NCI-H2196 treated with DMSO at 0.1 percent for 48 hours (cell line): ENCODE data around the gene TJAP1.
"Not testable (repeated sequence)": the region's sequence is repeated elsewhere in the genome, so short reads cannot be mapped to it uniquely, and the experiment has no call there.

Experiments
- DNase-seq: peaks from one replicate; lab custom pipeline; 2025; ENCODE audit not compliant: unreplicated experiment; lab: John Stamatoyannopoulos, UW

Gene TJAP1

GRCh38 chr6:43453831-43454230 is 23.5 kb upstream of the TJAP1 start:
- no peak for DNase-seq

GRCh38 chr6:43454290-43454695 is 23.1 kb upstream of the TJAP1 start:
- no peak for DNase-seq

- peak; percentile 54 for DNase-seq
Measured at GRCh38 chr6:43454696-43455530, 22.5 kb upstream of the TJAP1 start.

GRCh38 chr6:43455531-43456428 is 21.6 kb upstream of the TJAP1 start, which contains the start of gene DLK2:
TSS of gene DLK2 (minus strand) at chr6:43455548. CDS start at chr6:43454825, 723 bp downstream.
- DNase-seq = no peak

- DNase-seq = no peak
Measured at GRCh38 chr6:43457643-43458042, 19.7 kb upstream of the TJAP1 start.

- not testable (repeated sequence) for DNase-seq
Measured at GRCh38 chr6:43458154-43458553, 19.2 kb upstream of the TJAP1 start.

GRCh38 chr6:43459535-43459934 is 17.8 kb upstream of the TJAP1 start:
- DNase-seq = no peak

GRCh38 chr6:43460032-43460431 is 17.3 kb upstream of the TJAP1 start:
- DNase-seq = no peak

- DNase-seq = no peak
Measured at GRCh38 chr6:43461936-43462335, 15.4 kb upstream of the TJAP1 start.

GRCh38 chr6:43464337-43464736 is 13.0 kb upstream of the TJAP1 start:
- DNase-seq = no peak

- DNase-seq = no peak
Measured at GRCh38 chr6:43465948-43466347, 11.4 kb upstream of the TJAP1 start.

- DNase-seq = not testable (repeated sequence)
Measured at GRCh38 chr6:43467265-43467664, 10.1 kb upstream of the TJAP1 start.

- no peak for DNase-seq
Measured at GRCh38 chr6:43467752-43468151, 9.6 kb upstream of the TJAP1 start.

GRCh38 chr6:43468240-43468639 is 9.1 kb upstream of the TJAP1 start:
- DNase-seq = no peak

- DNase-seq = no peak
Measured at GRCh38 chr6:43468748-43469681, 8.4 kb upstream of the TJAP1 start.

GRCh38 chr6:43469947-43470346 is 7.4 kb upstream of the TJAP1 start:
- no peak for DNase-seq

- no peak for DNase-seq
Measured at GRCh38 chr6:43471399-43471798, 6.0 kb upstream of the TJAP1 start.

GRCh38 chr6:43472515-43472914 is 4.9 kb upstream of the TJAP1 start:
- no peak for DNase-seq

GRCh38 chr6:43475516-43475915 is 1.9 kb upstream of the TJAP1 start:
- no peak for DNase-seq

GRCh38 chr6:43476746-43477145 is 624 bp upstream of the TJAP1 start:
- DNase-seq = no peak

GRCh38 chr6:43478008-43478372 is 620 bp downstream of the TJAP1 start:
- no peak for DNase-seq
